ENCODE data around the gene SMARCA2. TPM values are rescaled to one million over a fixed set of nuclear protein-coding genes. Genes with fewer than 3 reads are reported as not detected.

SMARCA2 gene
- total and polyA plus RNA-seq, 10 of the 15 experiments (the other 5 are each of a cell fraction or from before 2014, with no cell fraction given), result 100 to 392 (median 204) TPM

DNA sequence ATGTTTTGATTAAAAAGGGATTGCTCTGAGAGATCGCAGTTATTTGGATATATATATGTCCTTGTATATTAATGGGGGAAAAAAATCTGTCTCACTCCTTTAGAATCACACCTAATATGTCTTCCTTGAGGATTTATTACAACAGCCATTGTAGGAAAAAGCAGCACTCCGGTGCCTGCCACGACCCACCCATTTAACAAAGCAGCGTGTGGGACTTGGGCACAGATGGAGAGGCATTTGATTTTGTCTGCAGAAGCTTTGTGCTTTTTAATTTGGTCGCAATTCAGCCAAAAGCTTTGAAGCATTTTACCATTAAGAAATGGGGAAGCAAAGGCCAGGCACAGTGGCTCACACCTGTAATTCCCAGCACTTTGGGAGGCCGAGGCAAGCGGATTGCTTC, 159.2 kb downstream of the SMARCA2 start:
- ChIA-PET RAD21 (ENCODE audit: unreplicated experiment) (no interaction called here), POLR2A (no interaction called here), CTCF (no interaction called here), SMC1A (ENCODE audit: uncharacterized antibody, unreplicated experiment) (no interaction called here)
- 98% methylated on average over 7 of the region's 7 CpGs for WGBS (ENCODE audit: insufficient coverage, insufficient replicate concordance, low lambda C conversion rate, missing lambda C conversion rate)
- H3K4me1 ChIP-seq (ENCODE audit: control insufficient read depth, insufficient read depth, low read length), result no peaks in the 10 kb centered on the region
- H2AFZ ChIP-seq (ENCODE audit: control insufficient read depth, low read depth, low read length), result no peak overlapping the region
- in situ Hi-C loops (cut with MboI) (no loop called here), intact Hi-C loops (cut with micrococcal nuclease; ENCODE audit: unreplicated experiment) (no loop called here)
- no peak for ATAC-seq
- H3K27ac ChIP-seq (ENCODE audit: control insufficient read depth, insufficient read depth), result no peak overlapping the region
- H4K20me1 ChIP-seq (ENCODE audit: control insufficient read depth, insufficient read depth), result no peaks in the 10 kb centered on the region
- peaks cover 10 to 37% of the 10 kb centered on the region in 2 experiments for H3K36me3 ChIP-seq (ENCODE audit: control insufficient read depth in 2 of 2, insufficient read depth in 2 of 2, low read length in 1 of 2)
- H3K4me2 ChIP-seq (ENCODE audit: control insufficient read depth, insufficient read depth), result no peak overlapping the region
- peaks cover 2% of the 10 kb centered on the region for H3K79me2 ChIP-seq (ENCODE audit: control insufficient read depth, insufficient read depth, low read length)
- no peaks in the 10 kb centered on the region for H3K27me3 ChIP-seq (replicated peaks in 1 of 2; ENCODE audit: control insufficient read depth in 2 of 2, insufficient read depth in 2 of 2, low read length in 1 of 2)
- H3K9ac ChIP-seq (ENCODE audit: control insufficient read depth, insufficient read depth, low read length), result no peak overlapping the region
- BruUV-seq (replicated peaks), result no TSS peak
- DNase-seq (ENCODE audit: low read depth, low spot score), result no peak
- no peak overlapping the region for H3K4me3 ChIP-seq
- no peak for FAIRE-seq
- no peaks in the 10 kb centered on the region for H3K9me3 ChIP-seq (replicated peaks; ENCODE audit: control insufficient read depth, insufficient read depth, low read length)
- no peak for TF ChIP-seq CBX5 (IDR thresholded peaks at IDR 0.05; ENCODE audit: low read depth)
- TF ChIP-seq LARP7 (IDR thresholded peaks at IDR 0.05), result no peak
- no peak for TF ChIP-seq BRCA1 (IDR thresholded peaks at IDR 0.05; ENCODE audit: low read depth, low read length)
- no peak for TF ChIP-seq NBN (IDR thresholded peaks at IDR 0.05)
- no peak for TF ChIP-seq TCF7 (IDR thresholded peaks at IDR 0.05; ENCODE audit: borderline replicate concordance)
- no peak for TF ChIP-seq EP300 (IDR thresholded peaks at IDR 0.05; ENCODE audit: borderline replicate concordance in 1 of 2, control insufficient read depth in 1 of 2, low read depth in 2 of 2, low read length in 2 of 2)
- TF ChIP-seq SREBF1 (IDR thresholded peaks at IDR 0.05; ENCODE audit: low read length), result no peak
- TF ChIP-seq SMAD5 (IDR thresholded peaks at IDR 0.05; ENCODE audit: low read depth), result no peak
- TF ChIP-seq, protein P1, sequence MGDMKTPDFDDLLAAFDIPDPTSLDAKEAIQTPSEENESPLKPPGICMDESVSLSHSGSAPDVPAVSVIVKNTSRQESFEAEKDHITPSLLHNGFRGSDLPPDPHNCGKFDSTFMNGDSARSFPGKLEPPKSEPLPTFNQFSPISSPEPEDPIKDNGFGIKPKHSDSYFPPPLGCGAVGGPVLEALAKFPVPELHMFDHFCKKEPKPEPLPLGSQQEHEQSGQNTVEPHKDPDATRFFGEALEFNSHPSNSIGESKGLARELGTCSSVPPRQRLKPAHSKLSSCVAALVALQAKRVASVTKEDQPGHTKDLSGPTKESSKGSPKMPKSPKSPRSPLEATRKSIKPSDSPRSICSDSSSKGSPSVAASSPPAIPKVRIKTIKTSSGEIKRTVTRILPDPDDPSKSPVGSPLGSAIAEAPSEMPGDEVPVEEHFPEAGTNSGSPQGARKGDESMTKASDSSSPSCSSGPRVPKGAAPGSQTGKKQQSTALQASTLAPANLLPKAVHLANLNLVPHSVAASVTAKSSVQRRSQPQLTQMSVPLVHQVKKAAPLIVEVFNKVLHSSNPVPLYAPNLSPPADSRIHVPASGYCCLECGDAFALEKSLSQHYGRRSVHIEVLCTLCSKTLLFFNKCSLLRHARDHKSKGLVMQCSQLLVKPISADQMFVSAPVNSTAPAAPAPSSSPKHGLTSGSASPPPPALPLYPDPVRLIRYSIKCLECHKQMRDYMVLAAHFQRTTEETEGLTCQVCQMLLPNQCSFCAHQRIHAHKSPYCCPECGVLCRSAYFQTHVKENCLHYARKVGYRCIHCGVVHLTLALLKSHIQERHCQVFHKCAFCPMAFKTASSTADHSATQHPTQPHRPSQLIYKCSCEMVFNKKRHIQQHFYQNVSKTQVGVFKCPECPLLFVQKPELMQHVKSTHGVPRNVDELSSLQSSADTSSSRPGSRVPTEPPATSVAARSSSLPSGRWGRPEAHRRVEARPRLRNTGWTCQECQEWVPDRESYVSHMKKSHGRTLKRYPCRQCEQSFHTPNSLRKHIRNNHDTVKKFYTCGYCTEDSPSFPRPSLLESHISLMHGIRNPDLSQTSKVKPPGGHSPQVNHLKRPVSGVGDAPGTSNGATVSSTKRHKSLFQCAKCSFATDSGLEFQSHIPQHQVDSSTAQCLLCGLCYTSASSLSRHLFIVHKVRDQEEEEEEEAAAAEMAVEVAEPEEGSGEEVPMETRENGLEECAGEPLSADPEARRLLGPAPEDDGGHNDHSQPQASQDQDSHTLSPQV (IDR thresholded peaks at IDR 0.05), result no peak
- TF ChIP-seq NRF1 (conservative IDR thresholded peaks at IDR 0.05; ENCODE audit: low read depth, low read length), result no peak
- TF ChIP-seq, protein P2, sequence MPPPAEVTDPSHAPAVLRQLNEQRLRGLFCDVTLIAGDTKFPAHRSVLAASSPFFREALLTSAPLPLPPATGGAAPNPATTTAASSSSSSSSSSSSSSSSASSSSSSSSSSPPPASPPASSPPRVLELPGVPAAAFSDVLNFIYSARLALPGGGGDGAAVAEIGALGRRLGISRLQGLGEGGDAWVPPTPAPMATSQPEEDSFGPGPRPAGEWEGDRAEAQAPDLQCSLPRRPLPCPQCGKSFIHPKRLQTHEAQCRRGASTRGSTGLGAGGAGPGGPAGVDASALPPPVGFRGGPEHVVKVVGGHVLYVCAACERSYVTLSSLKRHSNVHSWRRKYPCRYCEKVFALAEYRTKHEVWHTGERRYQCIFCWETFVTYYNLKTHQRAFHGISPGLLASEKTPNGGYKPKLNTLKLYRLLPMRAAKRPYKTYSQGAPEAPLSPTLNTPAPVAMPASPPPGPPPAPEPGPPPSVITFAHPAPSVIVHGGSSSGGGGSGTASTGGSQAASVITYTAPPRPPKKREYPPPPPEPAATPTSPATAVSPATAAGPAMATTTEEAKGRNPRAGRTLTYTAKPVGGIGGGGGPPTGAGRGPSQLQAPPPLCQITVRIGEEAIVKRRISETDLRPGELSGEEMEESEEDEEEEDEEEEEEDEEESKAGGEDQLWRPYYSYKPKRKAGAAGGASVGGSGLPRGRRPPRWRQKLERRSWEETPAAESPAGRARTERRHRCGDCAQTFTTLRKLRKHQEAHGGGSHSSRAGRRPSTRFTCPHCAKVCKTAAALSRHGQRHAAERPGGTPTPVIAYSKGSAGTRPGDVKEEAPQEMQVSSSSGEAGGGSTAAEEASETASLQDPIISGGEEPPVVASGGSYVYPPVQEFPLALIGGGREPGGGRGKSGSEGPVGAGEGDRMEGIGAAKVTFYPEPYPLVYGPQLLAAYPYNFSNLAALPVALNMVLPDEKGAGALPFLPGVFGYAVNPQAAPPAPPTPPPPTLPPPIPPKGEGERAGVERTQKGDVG (CRISPR knock-in tag; IDR thresholded peaks at IDR 0.05), result no peak
- TF ChIP-seq CHD2 (IDR thresholded peaks at IDR 0.05; ENCODE audit: borderline replicate concordance, low read depth, low read length), result no peak
- TF ChIP-seq, protein P3, sequence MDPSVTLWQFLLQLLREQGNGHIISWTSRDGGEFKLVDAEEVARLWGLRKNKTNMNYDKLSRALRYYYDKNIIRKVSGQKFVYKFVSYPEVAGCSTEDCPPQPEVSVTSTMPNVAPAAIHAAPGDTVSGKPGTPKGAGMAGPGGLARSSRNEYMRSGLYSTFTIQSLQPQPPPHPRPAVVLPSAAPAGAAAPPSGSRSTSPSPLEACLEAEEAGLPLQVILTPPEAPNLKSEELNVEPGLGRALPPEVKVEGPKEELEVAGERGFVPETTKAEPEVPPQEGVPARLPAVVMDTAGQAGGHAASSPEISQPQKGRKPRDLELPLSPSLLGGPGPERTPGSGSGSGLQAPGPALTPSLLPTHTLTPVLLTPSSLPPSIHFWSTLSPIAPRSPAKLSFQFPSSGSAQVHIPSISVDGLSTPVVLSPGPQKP (IDR thresholded peaks at IDR 0.05; ENCODE audit: low read depth, low read length), result no peak
- TF ChIP-seq YBX1 (IDR thresholded peaks at IDR 0.05), result no peak

All from GM12878 (cell line).